HT-29 (cell line): ENCODE data around the gene TCF25. TPM values are rescaled to one million over a fixed set of nuclear protein-coding genes. Genes with fewer than 3 reads are reported as not detected.

Experiments used
- DNase-seq: peaks from one replicate; pipeline ENCODE4 v3.0.0-alpha.2; 2015; ENCODE audit warnings: low spot score
- total RNA-seq: library from RNA; depleted of rRNA; stranded (reverse); fragments of >200 nt; shearing (Covaris generic); gene quantifications from 2 replicates; pipeline ENCODE4 v1.2.3, GENCODE V29; 2014

Gene TCF25
- total RNA-seq, 1 experiment from 2014 or later = 136 TPM

DNA sequence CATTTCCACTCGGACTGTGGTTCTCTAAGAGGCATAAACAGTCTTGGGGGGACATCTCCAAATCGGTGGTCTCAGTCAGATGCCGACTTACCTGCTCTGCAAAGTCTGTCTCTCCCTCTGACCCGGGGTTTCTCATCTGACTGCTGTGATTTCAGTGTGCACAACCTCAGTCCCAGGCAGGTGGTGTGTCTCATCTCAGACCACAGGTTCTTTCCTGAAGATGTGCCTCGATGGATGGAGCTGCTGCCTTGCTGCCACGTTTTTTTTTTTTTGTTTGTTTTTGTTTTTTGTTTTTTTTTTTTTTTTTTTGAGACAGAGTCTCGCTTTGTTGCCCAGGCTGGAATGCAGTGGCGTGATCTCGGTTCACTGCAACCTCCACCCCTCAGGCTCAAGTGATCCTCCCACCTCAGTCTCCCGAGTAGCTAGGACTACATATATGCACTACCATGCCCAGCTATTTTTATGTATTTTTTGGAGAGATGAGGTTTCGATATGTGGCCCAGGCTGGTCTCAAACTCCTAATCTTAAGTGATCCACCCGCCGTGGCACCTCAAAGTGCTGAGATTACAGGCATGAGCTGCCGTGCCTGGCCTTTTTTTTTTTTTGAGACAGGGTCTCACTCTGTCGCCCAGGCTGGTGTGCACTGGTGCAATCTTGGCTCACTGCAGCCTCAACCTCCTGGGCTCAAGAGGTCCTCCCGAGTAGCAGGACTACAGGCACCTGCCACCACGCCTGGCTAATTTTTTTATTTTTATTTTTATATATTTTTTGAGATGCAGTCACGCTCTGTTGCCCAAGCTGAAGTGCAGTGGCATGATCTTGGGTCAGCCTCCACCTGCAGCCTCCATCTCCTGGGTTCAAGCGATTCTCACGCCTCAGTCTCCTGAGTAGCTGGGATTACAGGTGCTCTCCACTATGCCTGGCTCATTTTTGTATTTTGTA is 29.7 kb upstream of the TCF25 start:
- DNase-seq = no peak

DNA sequence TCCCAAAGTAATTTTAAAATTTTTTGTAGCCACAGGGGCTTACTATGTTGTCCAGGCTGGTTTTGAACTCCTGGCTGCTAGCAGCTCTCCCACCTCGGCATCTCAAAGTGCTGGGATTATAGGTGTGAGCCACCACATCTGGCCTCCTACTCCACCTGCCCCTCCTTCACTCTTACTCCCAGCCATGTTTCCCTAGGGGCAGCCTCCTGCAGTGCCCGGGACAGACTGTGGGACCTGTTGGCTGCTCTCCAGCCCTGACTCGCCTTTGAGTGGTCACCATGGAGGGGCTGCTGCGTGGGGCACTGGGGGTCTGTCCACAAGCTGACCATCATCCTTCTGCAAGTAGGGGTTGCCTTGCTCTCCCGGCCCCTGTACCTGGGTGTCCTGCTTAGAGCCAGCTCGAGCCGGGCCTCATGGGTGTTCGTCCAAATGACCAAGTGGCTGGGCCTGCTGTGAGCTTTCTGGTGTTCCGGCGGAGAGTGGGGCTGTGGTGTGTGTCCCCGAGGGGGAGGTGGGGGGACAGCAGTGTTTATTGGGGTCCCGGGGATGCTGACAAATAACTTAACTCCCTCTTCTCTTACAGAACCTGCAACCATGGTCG is 28.6 kb upstream of the TCF25 start:
- DNase-seq = no peak

DNA sequence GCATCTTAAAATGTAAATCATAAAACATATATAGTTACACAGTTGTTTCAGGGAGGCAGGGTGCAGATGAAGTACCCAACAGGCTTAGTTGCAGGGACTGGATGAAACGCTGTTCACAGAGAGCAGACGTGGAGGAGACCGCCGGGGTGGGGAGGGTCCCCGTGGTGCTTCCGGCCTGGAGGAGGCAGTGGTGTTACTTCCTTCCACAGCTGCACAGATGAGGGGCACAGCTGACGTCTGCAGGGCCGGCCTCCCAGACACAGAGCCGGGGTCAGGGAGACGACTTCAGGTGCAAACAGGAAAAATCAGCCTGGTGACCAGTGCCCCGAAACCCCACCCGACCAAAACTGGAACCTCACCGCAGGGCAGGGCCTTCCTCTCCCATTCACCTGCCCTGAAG is 28.0 kb upstream of the TCF25 start:
- no peak for DNase-seq

DNA sequence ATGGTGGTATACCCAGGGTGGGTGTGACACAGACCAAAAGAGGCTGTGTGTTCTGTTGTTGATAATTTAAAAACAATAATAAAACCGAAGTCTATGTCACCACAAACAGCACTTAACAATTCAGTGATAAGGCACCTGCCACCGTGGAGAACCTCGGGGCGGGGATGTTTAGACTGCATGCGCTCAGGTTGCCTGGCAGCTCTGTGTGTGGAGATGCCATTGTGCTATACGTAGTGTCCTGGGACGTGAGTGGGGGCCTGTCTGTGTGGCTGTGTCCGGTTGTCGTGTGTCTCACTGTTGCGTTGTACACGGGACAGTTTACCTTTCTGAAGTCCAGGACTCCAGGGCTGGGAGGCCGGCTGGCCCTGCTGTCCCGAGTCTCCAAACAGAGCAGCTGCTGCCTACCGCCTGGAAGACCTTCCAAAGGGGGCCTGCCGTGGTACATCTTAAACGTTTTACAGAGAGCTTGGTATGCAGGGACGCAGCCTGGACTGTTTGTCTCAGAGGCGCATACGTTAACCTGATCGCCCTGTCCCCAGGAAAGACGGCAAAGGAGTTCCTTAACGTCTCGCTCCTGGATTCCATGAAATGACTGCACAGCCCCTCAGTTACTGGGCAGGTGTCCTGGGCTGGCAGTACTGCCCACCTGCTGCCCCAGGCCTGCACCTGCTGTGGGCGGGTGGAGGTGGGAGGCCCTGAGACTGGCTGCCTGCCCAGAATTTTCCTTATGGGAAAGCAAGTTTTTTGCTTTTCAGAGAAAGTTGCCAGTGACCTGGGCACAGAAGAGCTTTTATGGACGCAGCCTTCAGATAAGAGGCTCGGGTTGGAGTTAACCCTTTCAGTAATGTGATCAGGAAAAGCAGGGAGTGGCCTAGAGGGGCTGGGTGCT is 26.1 kb upstream of the TCF25 start:
- DNase-seq = peak; percentile 84

DNA sequence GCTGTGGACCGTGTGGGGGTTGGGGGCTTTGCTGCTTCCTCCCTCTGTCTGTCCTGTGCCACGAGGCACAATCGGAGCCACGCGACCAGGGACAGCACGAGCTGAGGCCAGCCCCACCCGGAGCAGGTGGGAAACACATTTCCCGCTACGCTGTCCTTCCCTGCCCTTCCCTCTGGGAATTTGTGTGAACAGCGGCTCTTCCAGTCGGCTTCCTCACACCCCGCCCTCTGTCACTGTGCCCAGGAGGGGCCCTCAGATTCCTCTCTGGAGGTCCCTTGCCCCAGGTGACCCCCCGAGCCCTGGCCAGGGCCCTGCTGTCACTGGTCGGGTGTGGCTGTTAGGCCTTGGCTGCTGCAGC is 25.5 kb upstream of the TCF25 start:
- DNase-seq = peak; percentile 18

DNA sequence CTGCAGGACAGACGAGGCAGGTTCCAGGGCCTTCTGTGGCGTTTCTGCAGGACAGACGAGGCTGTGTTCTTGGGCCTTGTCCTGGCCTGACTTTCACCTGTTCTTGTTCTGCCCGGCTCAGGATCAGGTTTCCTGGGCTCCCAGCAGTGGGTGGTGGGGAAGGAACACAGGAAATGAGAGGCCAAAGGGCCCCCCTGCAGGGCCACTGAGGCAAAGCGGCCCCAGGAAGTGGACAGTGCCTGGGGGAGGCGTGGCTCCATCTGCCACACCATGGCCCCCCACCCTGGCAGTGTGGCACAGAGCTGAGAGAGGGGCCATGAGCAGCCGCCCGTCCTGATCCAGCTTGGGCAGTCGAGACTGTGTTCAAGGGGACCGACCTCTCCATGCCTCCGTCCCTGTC is 24.4 kb upstream of the TCF25 start:
- DNase-seq = no peak

DNA sequence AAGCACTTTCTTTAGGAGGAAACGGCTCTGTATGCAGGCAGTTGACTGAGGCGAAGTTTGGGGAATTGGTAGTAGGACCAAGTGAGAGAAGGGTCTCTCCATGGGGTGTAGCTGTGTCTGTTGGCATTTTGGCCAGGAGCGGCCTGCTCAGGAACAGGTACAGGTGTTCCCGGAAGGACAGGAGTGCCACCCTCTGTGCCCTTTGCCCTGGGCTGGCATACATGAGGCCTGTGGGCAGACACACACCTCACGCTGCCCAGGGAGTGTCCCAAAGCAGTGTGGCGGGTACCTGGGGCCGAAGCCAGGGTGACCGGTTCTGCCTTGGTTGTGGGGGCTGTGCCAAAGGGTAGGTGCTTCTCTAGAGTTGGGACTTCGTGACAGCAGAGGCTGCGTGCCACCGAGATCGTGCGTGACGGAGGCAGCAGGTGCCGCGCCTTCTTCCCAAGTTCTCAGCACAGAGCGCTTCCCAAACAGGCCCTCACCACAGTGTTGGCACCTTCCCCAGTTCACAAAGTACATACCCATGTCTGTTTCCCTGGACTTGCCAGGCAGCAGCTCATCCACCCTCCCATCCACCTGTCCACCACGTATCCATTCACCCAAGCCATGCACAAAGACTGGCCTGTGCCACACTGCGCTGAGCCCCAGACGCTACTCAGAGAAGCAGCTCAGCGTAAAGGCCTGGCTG is 19.9 kb upstream of the TCF25 start:
- peak; percentile 50 for DNase-seq

DNA sequence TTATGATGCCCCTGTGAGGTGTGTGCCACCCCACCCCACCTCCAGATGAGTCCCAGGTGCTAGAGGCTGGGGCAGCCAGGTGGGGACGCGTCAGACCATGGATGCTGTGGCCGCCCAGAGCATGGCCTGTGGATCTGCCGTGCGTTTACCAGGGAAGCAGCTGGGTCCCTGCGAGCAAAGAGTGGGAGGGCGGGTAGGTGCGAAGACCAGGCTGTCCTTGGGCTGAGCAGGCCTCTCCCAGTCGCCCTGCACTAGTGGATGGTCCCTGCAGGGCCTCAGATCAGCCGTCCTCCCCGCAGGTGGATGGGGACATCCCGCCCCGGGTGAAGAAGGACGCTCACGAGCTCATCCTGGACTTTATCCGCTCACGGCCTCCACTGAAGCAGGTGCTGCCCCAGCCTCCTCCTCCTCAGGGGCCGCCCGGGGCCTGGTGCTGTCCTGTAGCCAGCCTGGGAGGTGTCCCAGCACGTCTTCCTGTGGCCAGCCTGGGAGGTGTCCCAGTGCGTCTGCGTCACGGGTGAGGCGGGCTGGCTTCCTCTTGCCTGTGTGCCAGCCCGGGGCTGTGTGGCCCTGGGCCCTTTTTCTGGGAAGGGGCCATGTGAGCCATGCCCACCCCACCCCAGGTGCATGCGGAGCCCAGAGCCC is 18.0 kb upstream of the TCF25 start:
- DNase-seq = no peak

DNA sequence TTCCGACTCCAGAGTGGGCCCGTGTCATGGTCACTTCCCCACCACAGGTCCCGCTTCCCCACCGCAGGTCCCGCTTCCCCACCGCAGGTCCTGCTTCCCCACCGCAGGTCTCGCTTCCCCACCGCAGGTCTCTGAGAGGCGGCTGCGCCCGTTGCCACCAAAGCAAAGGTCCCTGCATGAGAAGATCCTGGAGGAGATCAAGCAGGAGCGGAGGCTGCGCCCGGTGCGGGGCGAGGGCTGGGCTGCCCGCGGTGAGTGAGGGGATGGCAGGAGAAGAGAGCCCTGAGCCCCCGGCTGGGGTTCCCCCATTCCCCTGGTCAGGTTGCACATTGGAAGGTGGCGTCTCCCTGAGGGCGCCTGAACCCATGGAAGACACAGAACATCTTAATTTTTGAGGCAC is 17.4 kb upstream of the TCF25 start:
- DNase-seq = no peak

DNA sequence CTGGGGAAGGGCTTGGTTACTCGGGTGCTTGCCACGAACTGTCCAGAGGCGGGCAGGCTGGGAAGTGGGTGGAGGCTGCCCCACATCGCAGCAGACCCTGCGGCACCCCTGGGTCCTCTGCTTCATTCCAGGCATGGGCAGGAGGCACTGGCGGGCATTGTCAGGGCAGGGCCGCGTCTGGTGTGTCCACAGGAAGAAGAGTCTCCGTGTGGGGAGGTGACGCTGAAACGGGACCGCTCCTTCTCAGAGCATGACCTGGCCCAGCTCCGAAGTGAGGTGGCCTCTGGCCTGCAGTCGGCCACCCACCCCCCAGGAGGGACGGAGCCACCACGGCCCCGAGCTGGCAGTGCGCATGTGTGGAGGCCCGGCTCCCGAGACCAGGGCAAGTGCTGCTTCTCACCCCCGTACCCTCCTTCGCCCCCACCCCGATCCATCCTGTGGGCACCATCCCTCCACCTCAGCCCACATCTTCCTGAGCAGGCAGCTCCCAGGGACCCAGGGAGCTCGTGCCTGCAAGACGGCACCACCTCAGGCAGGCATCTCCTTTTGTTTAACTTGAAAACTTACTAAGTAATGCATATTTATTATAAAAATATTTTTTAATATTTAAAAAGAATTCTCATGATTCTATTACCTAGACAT is 14.3 kb upstream of the TCF25 start:
- DNase-seq = no peak

DNA sequence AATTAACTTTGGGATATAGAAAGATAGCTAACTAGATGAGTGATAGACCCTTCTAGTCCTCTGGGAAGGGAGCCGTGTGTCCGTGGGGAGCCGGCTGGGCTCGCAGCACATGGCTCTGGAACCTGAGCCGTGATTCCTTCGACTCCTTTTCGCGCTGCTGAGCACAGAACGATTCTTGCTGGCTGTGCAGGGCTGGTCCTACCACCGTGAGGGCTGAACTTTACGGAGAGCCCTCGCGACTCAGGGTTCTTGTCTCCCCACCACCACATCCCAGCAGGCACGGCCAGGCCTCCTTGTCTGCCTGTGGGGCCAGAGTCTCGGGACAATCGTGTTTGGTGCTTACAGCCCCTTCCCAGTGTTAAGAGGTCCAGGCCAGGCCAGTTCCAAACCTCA is 13.8 kb upstream of the TCF25 start:
- no peak for DNase-seq

DNA sequence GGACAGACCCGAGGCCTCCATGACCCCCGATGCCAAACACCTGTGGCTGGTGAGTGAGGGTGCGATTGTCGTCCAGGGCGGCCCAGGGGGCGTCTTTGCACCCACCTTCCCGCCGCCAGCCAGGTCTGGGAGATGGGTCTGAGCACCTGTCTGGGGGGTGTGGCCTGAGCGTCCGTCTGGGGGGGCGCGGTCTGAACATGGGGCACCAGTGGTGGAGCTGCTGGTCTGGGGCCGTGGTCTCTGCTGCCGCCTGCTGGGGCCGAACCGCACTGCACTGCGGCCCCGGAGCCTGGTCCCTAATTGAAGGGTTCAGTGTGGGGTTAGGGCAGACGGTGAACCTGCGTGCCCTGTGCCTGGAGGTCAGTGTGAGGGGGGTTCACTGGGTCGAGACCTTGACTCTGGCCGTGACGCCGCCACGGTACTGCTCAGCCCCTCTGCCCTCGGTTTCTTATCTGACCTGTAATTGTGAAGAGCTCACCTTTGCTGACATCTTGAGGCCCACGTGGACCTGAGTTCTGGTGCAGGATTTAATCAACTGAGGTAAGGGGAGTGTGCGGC is 12.6 kb upstream of the TCF25 start:
- DNase-seq = peak; percentile 82

DNA sequence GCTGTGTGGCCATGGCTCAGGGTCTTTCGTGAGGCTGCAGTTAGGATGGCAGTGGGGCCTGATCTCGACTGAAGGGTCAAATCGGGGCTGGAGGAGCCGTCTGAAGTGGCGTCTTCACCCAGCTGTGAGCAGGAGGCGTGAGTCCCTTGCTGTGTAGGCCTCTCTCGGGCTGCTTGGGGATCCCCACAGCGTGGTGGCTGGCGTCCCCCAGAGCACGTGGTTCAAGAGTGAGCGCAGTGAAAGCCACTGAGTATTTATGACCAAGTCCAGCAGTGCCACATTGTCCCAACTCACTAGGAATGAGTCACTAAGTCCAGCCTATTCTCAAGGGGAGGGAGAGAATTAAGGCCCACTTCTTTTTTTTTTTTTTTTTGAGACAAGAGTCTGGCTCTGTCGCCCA is 11.7 kb upstream of the TCF25 start:
- no peak for DNase-seq

DNA sequence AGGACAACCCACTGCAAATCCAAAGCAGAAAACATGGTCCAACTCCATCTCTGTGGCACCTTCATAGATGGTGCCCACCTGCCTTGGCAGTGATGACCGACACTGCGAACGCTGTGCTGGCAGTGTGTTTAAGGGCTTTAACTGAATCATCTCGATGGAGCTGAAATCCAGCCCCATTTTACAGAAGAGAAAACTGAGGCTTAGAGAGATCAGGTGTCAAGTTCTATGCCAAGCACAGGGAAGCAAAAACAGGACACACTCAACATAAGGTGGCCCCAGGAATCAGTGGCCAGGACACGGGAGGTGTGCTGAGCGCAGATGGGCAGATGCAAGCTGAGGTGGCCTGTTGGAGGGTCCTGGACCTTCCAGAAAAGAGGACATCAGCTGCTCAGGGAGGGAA is 10.7 kb upstream of the TCF25 start:
- DNase-seq = no peak

DNA sequence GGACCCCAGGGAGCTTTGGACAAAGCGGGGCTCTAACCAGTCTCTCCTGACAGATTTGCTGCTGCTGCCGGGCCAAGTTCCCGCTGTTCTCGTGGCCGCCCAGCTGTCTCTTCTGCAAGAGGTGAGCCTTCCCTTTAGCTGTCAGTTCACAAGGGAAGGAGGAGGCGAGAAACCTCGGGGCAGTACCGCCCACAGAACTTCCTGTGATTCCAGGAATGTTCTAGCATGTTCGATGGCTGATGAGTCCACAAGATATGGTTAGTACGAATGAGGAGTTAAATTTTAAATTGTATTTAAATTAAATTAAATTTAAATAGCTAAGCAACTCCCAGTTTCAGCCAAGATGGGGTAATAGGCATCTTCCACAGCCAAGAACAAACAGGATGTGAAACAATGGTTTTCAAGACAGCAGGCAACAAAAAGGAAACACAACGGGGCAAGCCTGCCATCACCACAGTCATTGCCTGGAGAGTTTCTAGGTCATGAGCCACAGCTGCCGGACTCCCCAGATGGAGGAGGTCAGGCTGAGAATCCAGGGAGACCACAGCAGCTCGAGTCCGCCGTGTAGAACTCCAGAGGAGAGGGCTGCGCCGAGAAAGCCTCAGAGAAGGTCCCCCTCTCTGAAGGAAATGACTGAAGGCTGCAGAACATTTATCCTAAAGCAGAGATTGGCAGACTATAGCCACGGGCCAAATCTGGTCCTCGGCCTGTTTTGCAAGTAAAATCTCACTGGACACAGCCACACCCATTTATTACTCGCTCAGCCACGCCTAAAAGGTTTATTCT is 9.5 kb upstream of the TCF25 start:
- DNase-seq = no peak

DNA sequence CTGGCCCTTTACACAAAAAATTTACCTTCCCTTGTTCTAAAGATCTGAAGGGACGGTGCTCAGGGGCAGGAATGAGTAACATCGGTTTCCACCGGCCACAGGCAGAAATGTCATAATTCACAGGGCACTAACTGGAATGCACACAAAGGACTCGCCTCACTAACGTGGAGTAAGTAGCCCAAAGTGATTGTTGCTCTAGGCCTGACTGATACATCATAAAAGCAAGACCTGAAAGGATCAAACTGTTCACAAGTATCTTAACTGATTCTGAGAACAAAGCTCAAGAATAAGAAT is 8.9 kb upstream of the TCF25 start:
- DNase-seq = no peak

DNA sequence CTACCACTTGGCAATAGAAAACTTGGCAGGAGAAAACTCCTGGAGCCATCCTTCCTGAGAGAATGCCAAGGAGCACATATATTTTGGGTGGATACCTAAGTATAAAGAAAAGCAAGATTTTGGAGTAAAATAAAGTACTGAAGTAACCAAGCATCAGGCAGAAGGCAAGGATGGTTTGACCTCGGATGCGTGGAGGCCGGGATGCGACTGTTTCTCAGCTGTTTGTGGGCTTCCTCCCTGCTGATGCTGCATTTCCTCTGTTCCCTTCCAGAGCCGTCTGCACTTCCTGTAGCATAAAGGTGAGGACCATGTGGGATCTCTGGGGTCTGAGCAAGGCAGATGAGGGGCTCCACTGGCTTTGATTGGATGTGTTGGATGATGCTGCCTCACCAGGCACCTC is 5.5 kb upstream of the TCF25 start:
- no peak for DNase-seq

DNA sequence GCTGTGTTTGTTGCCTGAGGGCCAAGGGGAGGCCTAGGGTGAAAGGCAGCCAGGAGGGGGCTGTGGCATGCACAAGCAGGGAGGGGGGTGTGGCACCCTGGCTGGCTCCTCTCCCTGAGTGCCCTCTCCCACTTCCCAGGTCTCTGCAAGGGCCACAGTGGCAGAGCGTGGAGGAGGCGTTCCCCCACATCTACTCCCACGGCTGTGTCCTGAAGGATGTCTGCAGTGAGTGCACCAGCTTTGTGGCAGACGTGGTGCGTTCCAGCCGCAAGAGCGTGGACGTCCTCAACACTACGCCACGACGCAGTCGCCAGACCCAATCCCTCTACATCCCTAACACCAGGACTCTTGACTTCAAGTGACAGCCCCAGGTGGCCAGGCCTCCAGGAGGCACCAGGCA is 3.5 kb upstream of the TCF25 start:
- DNase-seq = no peak

DNA sequence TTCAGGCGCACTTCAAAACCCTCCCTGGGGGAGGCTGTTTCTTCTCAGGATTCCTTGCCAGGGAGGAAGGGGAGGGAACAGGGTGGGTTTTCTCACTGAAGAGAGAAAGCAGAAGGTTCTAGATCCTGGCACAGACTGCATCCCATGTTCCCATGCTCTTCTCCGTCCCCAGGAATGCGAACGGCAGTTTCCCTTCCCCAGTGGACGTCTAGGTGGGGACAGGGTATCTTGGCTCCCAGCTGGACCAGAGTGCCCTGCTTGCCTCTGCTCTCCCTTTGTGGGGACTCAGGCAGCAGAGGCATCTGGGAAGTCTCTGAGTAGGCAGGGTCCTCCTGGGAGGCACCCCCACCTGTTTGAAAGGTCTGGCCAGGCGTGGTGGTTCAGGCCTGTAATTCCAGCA is 3.0 kb upstream of the TCF25 start:
- DNase-seq = no peak

DNA sequence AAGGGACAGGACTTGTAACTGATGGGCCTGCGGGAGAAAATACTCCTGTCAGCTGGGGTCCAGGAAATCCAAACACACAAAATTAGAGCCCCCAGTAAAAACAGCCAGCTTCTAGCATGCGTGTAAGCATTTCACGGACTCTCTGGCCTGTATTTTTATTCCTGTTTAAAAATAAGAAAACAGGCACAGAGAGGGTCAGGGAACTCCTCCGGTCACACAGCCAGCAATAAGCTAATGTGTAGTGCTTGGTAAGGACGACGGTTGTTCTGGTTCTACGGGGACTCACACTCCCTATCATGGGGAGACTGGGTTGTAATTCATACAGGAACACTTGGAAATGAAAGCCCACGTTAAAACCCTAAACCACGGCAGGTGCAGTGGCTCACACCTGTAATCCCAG is 1.5 kb upstream of the TCF25 start:
- DNase-seq = no peak
